Measurements from ENCODE around the gene TFAP2E.
A peak's percentile ranks its signal among the peaks of the same experiment; 100 is the strongest.

Gene TFAP2E

DNA sequence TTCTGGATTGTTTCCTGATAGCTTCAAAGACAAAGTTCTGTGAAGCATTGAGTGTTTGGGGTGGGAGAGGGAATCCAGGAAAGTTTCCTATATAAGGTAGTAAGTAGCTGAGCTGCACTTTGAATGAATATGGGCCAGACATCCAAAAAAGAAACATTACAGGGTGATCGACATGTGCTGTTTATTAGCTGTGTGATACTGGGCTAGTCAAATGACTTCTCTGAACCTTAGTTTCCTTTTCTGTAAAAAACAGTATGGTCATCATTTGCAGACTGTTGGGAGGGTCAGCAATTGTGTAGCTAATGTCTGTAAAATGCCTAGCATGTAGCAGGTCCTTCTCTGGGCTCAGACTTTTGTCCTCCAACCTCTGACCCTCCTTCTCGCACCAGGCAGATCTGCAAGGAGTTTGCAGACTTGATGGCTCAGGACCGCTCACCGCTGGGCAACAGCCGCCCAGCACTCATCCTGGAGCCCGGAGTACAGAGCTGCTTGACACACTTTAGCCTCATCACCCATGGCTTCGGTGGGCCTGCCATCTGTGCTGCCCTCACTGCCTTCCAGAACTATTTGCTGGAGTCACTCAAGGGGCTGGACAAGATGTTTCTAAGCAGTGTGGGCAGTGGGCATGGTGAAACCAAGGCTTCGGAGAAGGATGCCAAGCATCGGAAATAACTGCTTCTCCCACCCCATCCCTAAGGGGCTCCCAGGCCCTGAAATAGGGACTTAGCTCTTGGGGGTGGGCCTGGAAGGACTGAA, 21.1 kb downstream of the TFAP2E start:
- Mint-ChIP-seq H3K4me3 (no peak overlapping the region), H3K36me3 (peaks cover 13% of the 10 kb centered on the region), H3K4me1 (peaks cover 20% of the 10 kb centered on the region), H3K27ac (peak overlapping the region; percentile 75), H3K9me3 (no peaks in the 10 kb centered on the region)
- ATAC-seq, result no peak
- no peak for DNase-seq (ENCODE audit: low spot score in 2 of 2)

DNA sequence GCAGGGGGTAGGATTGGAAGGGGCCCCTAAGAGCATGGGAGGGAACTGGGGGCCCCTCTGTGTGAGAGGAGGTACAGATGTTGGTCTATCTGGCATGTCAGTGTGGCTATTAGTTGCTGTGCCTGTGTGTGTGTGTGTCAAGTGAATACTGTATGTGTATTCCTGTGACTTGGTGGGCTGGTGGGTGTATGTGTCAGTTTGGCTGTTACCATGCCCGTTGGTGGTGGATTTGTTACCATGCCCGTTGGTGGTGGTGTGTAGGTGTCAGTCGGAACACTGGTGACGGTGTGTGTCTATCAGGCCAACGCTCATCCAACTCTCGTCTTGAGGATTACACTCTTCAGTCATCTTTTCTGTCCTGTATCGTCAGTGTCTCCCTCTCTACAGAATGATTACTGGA, 22.6 kb downstream of the TFAP2E start:
- no peak overlapping the region for H3K4me3 Mint-ChIP-seq
- H3K9me3 Mint-ChIP-seq, result no peaks in the 10 kb centered on the region
- H3K27ac Mint-ChIP-seq, result peak overlapping the region; percentile 75
- no peak for ATAC-seq
- H3K4me1 Mint-ChIP-seq, result peaks cover 11% of the 10 kb centered on the region
- DNase-seq (ENCODE audit: low spot score in 2 of 2), result no peak
- peaks cover 28% of the 10 kb centered on the region for H3K36me3 Mint-ChIP-seq

DNA sequence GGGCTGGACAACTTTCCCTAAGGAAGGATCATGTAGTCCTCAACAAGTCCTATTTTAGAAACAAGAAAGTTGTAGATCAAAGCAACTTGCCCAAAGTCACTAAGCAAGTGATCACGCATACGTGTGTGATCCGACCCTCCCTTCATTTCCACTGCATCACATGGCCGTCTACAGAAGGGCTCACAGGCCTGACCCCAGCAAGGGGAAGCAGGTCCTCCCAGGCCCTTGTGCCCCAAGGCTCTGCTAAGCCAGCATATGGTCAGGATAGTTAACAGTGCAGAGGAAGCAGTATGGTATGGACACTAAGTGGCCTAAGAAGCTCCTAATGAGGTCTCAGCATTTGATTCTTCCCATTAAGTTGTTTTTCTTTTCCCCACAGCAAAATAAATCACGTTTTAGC, 24.8 kb downstream of the TFAP2E start:
- no peak for DNase-seq (ENCODE audit: low spot score in 2 of 2)
- no peak overlapping the region for H3K27ac Mint-ChIP-seq

DNA sequence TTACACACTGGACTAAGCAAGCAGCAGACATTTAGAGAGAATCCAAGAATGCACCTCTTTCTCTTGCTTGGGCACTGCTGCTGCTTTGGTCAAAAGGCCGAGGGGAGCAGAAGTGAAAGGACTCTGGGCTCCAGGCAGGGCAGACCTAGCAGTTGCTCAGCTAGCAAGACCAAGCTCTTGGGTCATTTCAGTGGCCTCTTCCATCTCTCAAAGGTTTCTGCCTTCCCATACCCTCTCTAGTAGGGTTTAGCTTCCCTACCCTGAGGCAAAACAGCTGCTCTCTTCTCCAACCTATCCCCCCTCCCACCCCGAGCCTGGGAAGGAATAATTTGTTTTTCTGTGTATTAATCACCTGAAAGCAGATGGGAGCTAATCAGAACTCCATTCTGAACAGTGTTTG, 25.8 kb downstream of the TFAP2E start:
- H3K4me3 Mint-ChIP-seq, result no peak overlapping the region
- no peaks in the 10 kb centered on the region for H3K9me3 Mint-ChIP-seq
- H3K36me3 Mint-ChIP-seq, result peaks cover 54% of the 10 kb centered on the region
- ATAC-seq, result no peak
- H3K4me1 Mint-ChIP-seq, result no peaks in the 10 kb centered on the region
- no peak for DNase-seq (ENCODE audit: low spot score in 2 of 2)
- H3K27ac Mint-ChIP-seq, result no peak overlapping the region

More for the DNA sequence above, 24.8 kb downstream of the TFAP2E start:
- H3K4me1 Mint-ChIP-seq, result peaks cover 7% of the 10 kb centered on the region
- no peak overlapping the region for H3K4me3 Mint-ChIP-seq
- peaks cover 46% of the 10 kb centered on the region for H3K36me3 Mint-ChIP-seq
- ATAC-seq, result no peak
- no peaks in the 10 kb centered on the region for H3K9me3 Mint-ChIP-seq

DNA sequence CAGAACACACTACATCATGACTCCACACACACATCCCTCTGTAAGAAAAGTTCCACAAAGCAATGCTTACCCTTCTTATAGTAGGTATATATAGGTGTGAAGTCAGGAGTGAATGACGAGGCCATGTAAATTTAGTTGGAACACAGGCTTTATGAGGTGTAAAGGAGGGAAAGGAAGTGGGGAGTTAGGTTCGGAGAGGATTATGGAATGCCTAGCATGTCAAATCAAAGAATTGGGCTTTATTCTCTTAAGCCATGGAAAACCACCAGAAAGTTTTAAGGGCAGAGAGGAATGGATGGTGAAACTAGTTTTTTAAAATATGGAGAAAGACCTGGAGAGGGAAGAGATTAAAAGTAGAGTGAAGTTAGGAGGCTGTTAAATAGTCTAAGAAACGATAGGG, 26.3 kb downstream of the TFAP2E start:
- Mint-ChIP-seq H3K4me3 (no peak overlapping the region), H3K9me3 (no peaks in the 10 kb centered on the region), H3K27ac (no peak overlapping the region), H3K4me1 (no peaks in the 10 kb centered on the region), H3K36me3 (peaks cover 59% of the 10 kb centered on the region)
- DNase-seq (ENCODE audit: low spot score in 2 of 2), result no peak
- ATAC-seq, result no peak

DNA sequence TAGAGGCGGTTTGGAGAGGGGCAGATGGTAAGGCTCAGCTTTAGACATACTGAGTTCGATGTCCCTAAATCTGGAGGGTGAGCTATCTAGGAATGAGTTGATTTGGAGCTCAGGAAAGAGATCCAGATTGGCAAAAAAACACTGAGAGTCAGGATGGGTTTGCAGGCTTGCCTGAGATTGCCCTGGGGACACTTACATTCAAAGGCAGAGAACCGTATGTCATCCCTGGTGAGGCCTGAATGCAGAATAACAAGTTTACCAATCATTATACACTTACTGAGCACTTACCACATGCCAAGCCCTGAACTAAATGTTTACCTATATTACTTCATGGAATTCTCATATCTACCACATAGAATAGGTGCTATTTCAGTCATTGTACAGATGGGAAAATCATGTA, 27.5 kb downstream of the TFAP2E start:
- no peak overlapping the region for H3K4me3 Mint-ChIP-seq
- H3K9me3 Mint-ChIP-seq, result no peaks in the 10 kb centered on the region
- no peak for ATAC-seq
- no peak for DNase-seq (ENCODE audit: low spot score in 2 of 2)
- H3K4me1 Mint-ChIP-seq, result no peaks in the 10 kb centered on the region
- H3K27ac Mint-ChIP-seq, result no peak overlapping the region
- peaks cover 68% of the 10 kb centered on the region for H3K36me3 Mint-ChIP-seq

DNA sequence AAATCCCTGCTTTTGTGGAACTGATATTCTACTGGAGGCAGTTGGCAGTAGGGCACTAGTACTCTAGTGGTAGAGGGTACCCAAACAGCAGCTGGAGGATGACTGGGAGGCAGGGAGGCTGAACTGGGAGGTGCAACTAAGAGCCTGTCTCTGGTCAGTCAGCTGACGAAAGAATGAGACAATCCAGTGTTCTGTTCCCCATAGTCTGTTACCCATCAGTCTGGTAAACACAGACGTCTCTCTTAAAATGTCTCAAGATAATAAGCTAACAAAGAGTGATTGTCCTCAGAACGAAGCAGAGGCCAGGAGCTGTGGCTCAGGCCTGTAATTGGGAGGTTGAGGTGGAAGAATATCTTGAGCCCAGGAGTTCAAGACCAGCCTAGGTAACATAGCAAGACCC, 30.4 kb downstream of the TFAP2E start:
- H3K36me3 Mint-ChIP-seq, result peaks cover 97% of the 10 kb centered on the region
- peaks cover 8% of the 10 kb centered on the region for H3K4me1 Mint-ChIP-seq
- ATAC-seq (no peak), DNase-seq (ENCODE audit: low spot score in 2 of 2) (no peak)
- H3K9me3 Mint-ChIP-seq, result no peaks in the 10 kb centered on the region
- H3K27ac Mint-ChIP-seq, result no peak overlapping the region
- H3K4me3 Mint-ChIP-seq, result no peak overlapping the region

DNA sequence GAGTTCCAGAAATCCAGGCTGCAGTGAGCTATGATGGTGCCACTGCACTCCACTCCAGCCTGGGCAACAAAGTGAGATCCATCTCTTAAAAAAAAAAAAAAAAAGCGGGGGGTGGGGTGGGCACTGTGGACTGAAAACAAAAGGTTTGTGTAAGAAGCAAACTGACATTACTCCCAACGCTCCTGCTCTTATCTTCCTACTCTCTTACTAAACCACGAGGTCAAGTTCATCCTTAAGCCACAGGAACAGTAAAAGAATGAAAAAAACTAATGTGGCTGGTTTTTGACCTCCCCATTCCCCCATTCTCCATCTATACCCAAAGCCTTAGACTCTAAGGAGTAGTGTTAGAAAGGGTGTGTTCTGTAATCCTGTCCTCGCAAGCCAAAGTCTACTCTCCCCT, 30.8 kb downstream of the TFAP2E start:
- ATAC-seq, result no peak
- Mint-ChIP-seq H3K4me3 (no peak overlapping the region), H3K27ac (no peak overlapping the region), H3K36me3 (peaks cover 97% of the 10 kb centered on the region), H3K9me3 (no peaks in the 10 kb centered on the region), H3K4me1 (peaks cover 8% of the 10 kb centered on the region)
- DNase-seq (ENCODE audit: low spot score in 2 of 2), result no peak

DNA sequence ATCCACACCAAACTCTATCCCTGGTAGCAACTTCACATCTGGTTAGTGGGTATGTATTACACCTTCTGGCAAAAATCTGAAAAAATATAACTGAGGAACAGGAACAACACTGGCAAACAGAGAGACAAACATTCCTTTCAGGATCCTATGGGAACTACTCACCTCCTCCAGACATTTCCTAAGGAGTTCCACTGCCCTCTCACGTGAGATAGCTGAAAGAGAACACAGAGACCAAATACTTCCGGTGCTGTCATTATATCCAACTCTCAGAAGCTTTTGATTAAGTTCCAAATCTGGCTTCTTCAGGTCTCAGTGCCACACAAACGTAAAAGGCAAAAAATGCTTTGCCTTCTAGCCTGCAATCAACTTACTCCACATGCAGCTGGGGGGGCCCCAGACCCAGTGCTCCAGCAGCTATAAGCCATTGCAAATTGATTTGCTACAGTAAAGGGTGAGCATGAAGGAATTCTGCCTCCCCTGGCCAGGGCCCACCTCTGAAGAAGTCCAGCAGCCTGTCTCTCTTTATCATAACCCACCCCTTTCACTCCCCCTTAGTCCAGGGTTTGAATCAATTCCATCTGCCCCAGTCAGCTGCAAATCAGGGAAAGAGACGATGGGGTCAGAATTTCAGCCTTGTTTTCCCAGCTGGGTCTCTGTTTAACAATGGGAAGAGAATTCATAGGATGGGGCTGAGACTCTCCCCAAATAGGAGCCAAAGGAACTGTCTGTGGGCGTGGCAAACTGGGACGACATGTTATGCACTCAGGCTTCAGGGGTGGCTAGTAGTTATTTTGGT, 32.2 kb downstream of the TFAP2E start:
- Mint-ChIP-seq H3K27ac (peak overlapping the region; percentile 78), H3K36me3 (peaks cover 97% of the 10 kb centered on the region), H3K4me1 (peaks cover 8% of the 10 kb centered on the region), H3K9me3 (no peaks in the 10 kb centered on the region), H3K4me3 (no peak overlapping the region)
- ATAC-seq (no peak), DNase-seq (ENCODE audit: low spot score in 2 of 2) (no peak)

DNA sequence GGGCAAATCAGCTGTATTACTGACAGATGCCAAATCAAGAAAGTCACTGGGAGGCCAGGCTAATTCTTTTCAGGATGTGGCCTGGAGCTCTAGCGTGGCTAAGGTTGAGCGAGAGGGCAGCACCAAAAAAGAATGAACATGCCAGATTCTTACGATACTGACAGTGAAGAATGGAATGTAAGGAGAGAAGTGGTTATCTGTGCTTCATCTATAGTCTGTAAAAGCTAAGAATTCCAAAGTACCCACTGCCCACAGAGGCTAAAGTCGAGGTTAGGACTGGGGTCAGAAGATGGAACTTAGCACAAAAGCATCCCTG, 32.7 kb downstream of the TFAP2E start:
- no peaks in the 10 kb centered on the region for H3K9me3 Mint-ChIP-seq
- H3K27ac Mint-ChIP-seq, result peak overlapping the region; percentile 78
- H3K36me3 Mint-ChIP-seq, result peaks cover 97% of the 10 kb centered on the region
- H3K4me1 Mint-ChIP-seq, result peaks cover 8% of the 10 kb centered on the region
- DNase-seq (ENCODE audit: low spot score in 2 of 2) (no peak), ATAC-seq (no peak)
- no peak overlapping the region for H3K4me3 Mint-ChIP-seq

DNA sequence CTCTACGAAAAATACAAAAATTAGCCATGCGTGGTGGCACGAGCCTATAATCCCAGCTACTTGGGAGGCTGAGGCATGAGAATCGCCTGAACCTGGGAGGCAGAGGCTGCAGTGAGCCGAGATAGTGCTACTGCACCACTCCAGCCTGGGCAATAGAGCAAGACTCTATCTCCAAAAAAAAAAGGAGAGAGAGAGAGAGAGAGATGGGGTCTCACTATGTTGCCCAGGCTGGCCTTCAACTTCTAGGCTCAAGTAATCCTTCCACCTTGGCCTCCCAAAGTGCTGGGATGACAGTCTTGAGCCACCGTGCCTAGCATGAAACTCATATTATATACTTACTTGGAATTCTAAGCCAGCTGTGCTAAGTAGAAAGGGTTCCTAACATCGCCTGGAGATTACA, 38.5 kb downstream of the TFAP2E start:
- DNase-seq (ENCODE audit: low spot score in 2 of 2) (no peak), ATAC-seq (no peak)
- no peak overlapping the region for H3K4me3 Mint-ChIP-seq
- H3K4me1 Mint-ChIP-seq, result peaks cover 14% of the 10 kb centered on the region
- no peak overlapping the region for H3K27ac Mint-ChIP-seq
- peaks cover 89% of the 10 kb centered on the region for H3K36me3 Mint-ChIP-seq
- H3K9me3 Mint-ChIP-seq, result no peaks in the 10 kb centered on the region

DNA sequence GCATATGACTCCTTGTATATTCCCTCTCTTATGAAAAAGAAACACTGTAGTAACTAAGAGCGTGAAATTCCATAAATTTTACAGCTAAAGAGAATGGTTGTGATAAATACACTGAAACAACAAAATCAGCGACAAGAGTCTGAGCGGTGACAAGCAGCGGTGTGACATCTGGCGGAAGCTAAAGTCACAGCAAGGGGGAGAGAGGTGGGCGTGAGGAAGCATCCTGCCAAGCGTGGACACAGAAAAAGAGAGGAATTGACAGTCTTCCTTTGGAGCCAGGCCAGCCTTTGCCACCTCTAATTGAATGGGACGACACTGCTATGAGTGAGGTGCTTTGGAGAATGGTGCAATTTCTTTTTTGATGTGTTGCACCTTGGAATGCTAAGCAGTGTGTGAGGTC, 42.3 kb downstream of the TFAP2E start:
- ATAC-seq (no peak), DNase-seq (ENCODE audit: low spot score in 2 of 2) (no peak)
- Mint-ChIP-seq H3K9me3 (no peaks in the 10 kb centered on the region), H3K27ac (no peak overlapping the region), H3K36me3 (peaks cover 85% of the 10 kb centered on the region), H3K4me1 (peaks cover 16% of the 10 kb centered on the region), H3K4me3 (no peak overlapping the region)

DNA sequence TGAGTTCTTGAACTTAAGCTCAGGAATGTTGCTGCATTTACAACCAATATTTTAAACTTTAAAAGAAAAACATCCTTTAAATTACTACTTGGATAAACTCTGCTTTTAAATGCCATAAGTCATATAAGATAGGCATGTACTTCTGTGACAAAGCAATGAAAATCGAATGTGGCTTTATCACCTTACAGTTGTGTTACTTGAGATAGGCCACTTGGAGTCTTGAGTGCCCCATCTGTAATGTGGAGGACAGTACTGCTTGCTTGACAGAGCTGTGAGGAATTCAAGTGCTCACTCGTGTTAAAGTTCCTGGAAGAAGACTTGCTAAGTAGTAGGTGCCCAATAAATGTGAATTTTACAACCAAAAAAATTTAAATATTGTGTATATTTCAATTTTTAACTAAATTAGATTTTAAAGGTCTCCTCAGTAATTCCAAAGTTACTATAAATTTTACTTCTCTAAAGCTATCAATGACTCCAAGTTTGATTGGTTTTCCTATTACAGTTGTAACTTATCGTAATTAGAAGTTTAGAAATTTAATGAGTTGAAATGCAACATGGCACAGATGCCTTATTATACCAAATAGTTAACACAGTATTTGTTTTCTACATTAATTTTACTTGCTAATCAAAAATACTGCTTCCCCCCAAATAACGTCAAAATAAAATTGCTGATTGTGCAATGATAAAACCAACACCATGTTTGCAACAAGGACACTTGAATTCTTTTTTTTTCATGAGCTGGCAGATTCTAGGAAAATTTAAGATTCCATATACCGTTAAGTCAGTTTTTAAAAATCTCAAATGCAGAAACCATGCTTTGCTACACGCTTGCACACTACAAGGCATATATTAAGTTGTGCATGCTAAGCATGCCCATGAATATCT, 46.4 kb downstream of the TFAP2E start:
- DNase-seq (ENCODE audit: low spot score in 2 of 2) (no peak), ATAC-seq (no peak)
- Mint-ChIP-seq H3K36me3 (peaks cover 89% of the 10 kb centered on the region), H3K27ac (peak overlapping the region; percentile 26), H3K4me3 (no peak overlapping the region), H3K4me1 (peaks cover 16% of the 10 kb centered on the region), H3K9me3 (no peaks in the 10 kb centered on the region)

DNA sequence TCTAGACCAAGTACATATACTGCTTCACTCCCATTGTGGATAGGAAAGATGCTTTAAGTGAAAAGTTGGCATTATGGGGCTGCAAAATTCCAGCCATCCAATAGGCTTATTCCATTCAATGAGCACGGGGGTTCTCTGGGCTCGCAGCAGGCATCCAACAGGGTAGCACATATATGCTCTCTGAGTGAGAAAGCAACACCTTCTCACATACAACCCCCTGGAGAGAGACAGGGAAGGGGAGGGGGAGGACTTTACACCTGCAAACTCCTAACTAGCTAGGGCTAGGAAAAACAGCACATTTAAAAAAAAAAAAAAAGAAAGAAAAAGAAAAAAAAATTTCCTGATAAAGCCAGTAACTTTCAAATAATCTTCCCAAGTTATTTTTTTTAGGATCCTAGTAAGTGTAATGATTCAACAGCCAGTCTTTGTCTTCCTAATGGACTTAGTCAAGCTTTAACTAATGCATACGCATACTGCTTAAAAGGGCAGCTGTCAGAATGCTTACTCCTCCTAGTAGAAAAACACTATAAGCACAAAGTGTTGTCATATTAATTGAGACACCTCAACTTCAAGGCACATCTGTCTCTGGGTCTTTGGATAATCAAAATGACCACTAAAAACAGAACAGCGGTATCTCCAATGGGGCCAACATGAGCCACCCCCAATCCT, 49.5 kb downstream of the TFAP2E start:
- H3K9me3 Mint-ChIP-seq, result no peaks in the 10 kb centered on the region
- peaks cover 7% of the 10 kb centered on the region for H3K4me1 Mint-ChIP-seq
- peaks cover 93% of the 10 kb centered on the region for H3K36me3 Mint-ChIP-seq
- DNase-seq (ENCODE audit: low spot score in 2 of 2) (no peak), ATAC-seq (no peak)
- H3K27ac Mint-ChIP-seq, result peak overlapping the region; percentile 64
- no peak overlapping the region for H3K4me3 Mint-ChIP-seq

DNA sequence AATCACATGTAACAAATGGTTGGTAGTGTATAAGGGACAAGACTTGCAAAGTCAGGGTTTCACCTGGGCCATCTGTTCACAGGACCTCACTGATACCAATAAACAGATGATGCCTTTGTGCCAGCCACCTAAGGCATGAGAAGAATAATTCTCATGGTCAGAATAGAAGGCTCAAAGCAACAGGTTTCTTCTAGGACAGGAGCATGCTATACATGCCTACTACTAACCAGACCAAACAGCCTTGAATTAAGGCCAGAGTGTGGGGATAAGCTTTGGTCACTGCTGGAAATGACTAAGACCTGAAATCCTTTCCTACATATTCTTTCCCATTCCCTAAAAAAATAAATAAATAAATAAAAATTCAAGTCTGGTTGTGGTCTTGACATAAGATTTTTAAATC, 50.7 kb downstream of the TFAP2E start:
- no peak overlapping the region for H3K27ac Mint-ChIP-seq
- no peak for ATAC-seq
- H3K9me3 Mint-ChIP-seq, result no peaks in the 10 kb centered on the region
- H3K36me3 Mint-ChIP-seq, result peaks cover 93% of the 10 kb centered on the region
- peaks cover 2% of the 10 kb centered on the region for H3K4me1 Mint-ChIP-seq
- no peak overlapping the region for H3K4me3 Mint-ChIP-seq
- no peak for DNase-seq (ENCODE audit: low spot score in 2 of 2)
